A673 (cell line): ENCODE measurements around the gene FOXE3.

Source experiments
- EZH2 ChIP-seq: fragments of 200-600 bp; sonication (generic); IDR thresholded peaks from 2 replicates; pipeline ENCODE4 v1.6.1; 2017; ENCODE audit warnings: borderline replicate concordance, low read depth, mild to moderate bottlenecking, mixed read lengths, antibody characterized with exemption, low read length; ENCODE audit not compliant: poor library complexity, severe bottlenecking
- TF ChIP-seq, protein P1 (sequence below): fragments of 300-800, 200-600 bp; sonication (generic); conservative IDR thresholded peaks from 2 replicates; pipeline ENCODE4 v1.5.1; 2017; ENCODE audit warnings: low read depth, mild to moderate bottlenecking, antibody characterized with exemption, low read length, moderate library complexity, mixed read lengths

DNA sequence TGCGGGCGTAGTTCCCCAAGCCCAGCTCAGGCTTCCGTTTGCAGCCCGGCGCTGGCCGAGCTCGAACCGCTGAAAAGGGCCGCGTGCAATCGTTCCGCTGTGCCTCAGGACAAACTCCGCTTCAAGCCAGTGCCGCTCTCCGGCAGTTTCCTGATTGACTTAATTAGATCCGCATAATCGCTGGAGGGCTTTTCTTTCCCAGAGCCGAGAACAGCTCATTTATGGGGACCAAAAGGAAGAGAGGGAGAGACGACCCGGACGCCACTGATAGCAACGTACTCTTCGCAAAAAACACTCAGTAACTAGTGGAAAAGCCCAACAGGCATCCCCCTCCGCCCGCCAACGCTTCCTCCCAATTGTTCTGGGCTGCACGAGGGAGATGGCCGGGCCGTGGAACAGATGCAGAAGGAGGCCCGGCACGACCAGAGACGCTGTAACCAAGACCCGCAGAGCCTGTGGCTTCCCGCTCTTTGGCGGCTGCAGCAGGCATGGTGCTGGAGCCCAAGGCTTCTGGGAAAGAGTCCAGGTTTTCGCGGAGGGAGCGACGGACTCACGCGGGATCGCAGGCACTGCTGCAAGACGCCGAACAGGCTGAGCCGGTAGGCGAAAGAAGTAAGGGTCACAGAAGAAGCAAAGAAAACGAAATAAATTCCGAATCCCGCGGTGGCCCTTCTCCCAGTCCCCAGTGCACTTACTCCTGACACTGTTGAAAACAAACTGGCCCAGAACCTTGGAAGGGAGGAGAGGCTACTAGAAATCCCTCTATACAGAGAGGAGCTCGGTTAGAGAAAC is 18.2 kb downstream of the FOXE3 start:
- TF ChIP-seq, protein P1, sequence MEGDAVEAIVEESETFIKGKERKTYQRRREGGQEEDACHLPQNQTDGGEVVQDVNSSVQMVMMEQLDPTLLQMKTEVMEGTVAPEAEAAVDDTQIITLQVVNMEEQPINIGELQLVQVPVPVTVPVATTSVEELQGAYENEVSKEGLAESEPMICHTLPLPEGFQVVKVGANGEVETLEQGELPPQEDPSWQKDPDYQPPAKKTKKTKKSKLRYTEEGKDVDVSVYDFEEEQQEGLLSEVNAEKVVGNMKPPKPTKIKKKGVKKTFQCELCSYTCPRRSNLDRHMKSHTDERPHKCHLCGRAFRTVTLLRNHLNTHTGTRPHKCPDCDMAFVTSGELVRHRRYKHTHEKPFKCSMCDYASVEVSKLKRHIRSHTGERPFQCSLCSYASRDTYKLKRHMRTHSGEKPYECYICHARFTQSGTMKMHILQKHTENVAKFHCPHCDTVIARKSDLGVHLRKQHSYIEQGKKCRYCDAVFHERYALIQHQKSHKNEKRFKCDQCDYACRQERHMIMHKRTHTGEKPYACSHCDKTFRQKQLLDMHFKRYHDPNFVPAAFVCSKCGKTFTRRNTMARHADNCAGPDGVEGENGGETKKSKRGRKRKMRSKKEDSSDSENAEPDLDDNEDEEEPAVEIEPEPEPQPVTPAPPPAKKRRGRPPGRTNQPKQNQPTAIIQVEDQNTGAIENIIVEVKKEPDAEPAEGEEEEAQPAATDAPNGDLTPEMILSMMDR: no peak
- no peak for TF ChIP-seq EZH2
